GM18505 (cell line): ENCODE measurements around the gene IL1RAPL2.

Experiments
- ATAC-seq: cut with Tn5 transposase; IDR thresholded peaks from one replicate; pipeline ENCODE4 v1.9.1; 2021; ENCODE audit not compliant: unreplicated experiment
- POLR2A ChIP-seq: IDR thresholded peaks from 4 replicates; pipeline ENCODE4 v1.6.1; 2011; ENCODE audit warnings: borderline replicate concordance; ENCODE audit not compliant: insufficient read depth, insufficient read length; ENCODE audit errors: extremely low read depth

The IL1RAPL2 gene

DNA sequence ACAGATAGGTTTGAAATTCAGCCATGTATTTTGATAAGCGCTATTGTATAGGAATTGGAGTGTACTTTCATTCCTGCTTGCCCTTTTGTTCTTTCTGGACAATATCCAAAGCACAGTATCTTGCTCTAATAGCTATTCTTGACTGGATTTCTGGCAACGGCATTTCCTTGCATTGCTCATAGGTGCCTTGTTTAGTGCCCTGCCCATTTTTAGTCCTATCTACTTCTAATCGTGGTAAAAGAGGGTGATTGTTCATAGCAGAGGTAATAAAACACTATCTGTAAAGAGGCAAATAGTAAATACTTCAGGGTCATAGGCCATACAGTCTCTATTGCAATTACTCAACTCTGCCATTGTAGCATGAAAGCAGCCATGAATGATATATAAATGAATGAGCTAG is 155.9 kb downstream of the IL1RAPL2 start:
- no peak for ATAC-seq

GRCh38 chrX:104728456-104728855 is 162.5 kb downstream of the IL1RAPL2 start:
- ATAC-seq = no peak
- no peak for TF ChIP-seq POLR2A

More for the DNA sequence above, 155.9 kb downstream of the IL1RAPL2 start:
- TF ChIP-seq POLR2A = no peak

GRCh38 chrX:104742355-104742754 is 176.4 kb downstream of the IL1RAPL2 start:
- ATAC-seq = no peak
- no peak for TF ChIP-seq POLR2A

GRCh38 chrX:104745152-104745551 is 179.2 kb downstream of the IL1RAPL2 start:
- TF ChIP-seq POLR2A = no peak
- ATAC-seq = no peak

- no peak for ATAC-seq
- no peak for TF ChIP-seq POLR2A
These were observed 184.1 kb downstream of the IL1RAPL2 start for GRCh38 chrX:104749951-104750610.

- TF ChIP-seq POLR2A = no peak
- ATAC-seq = no peak
These were observed 196.6 kb downstream of the IL1RAPL2 start for GRCh38 chrX:104762641-104763040.

GRCh38 chrX:104789784-104790183 is 223.8 kb downstream of the IL1RAPL2 start:
- no peak for ATAC-seq
- TF ChIP-seq POLR2A = no peak

DNA sequence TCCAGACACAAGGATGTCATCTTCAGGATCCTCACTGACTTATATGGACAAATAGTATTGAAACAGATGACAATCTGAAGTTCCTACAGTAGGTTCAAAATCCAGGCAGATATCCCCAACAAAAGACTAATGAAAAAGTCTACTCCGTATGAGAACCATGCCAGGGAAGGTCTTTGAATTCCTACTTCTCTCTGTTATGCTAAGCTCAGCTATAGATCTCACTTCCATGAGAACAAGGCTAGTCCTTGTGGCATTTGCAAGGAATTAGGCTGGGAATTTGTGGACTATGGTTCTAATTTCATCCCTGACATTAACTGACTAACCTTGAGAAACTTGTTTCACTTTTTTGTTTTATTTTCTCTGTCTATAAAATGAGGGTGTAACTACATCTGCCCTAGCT is 229.8 kb downstream of the IL1RAPL2 start:
- no peak for ATAC-seq
- no peak for TF ChIP-seq POLR2A

GRCh38 chrX:104803219-104803618 is 237.2 kb downstream of the IL1RAPL2 start:
- no peak for TF ChIP-seq POLR2A
- no peak for ATAC-seq

DNA sequence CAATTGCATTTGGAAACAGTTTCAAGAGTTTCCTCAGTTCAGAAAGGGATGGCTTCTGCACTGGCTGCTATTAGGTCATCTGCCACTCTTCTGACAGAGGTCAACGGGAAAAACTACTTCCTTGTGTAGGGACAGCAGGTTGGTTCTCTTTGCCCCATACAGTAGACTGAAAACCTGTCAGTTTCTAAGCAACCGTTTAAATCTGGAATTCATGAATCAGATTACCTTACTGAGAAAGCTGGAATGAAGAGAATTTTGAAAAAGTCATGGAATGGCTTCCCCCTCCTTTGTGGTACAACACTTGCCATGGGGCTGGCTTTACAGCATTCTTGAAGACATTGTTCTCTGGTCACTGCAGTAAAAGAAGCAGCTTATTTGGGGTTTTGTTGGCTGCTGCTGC is 240.3 kb downstream of the IL1RAPL2 start:
- ATAC-seq = no peak
- no peak for TF ChIP-seq POLR2A

DNA sequence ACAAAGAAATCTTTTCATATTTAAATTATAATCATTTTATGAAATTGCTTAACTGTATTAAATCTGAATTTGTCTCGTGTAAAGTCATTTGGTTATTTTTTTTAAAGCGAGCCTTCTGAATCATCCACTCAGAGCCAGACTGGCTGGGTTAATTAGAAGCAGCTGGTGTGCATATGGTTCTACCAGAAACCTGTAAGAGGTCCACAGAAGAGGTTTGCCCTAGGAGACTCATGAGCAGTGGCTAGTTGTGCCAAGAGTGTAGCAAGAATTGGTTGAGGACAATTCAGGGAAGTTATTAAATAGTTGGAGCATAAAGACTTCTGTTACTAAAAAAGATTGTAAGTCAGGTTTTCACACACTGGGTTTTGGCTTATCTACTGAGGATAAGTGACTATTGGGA is 267.4 kb downstream of the IL1RAPL2 start:
- no peak for TF ChIP-seq POLR2A
- no peak for ATAC-seq

DNA sequence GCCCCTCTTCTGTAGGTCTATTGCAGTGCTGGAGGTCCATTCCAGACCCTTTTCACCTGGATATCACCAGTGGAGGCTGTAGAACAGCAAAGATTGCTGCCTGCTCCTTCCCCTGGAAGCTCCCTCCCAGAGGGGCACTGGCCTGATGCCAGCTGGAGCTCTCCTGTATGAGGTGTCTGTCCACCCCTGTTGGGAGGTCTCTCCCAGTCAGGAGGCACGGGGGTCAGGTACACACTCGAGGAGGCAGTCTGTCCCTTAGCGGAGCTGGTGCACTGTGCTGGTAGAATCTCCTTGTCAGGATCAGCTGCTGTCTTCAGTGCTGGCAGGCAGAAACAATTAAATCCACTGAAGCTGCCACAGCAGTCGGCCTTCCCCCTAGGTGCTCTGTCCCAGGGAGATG is 276.6 kb downstream of the IL1RAPL2 start:
- no peak for ATAC-seq
- TF ChIP-seq POLR2A = no peak

DNA sequence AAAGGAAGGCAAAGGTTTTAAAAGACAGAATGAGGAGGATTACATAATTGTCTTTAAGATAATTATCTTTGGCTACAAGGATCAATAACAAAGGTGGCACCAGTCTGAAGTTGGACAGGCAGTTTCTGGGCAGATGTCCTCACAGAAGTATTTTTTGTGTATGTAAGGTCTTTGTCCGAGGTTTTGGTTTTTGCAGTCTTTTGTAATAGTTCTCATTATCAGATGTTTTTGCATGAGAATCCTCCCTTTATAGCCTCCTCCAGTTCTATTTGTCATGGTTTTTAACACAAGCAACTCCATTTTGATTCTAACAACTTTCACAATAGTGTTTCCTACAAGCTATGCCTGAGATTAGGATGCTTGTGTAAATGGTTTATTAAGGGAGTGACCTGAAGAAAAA is 286.2 kb downstream of the IL1RAPL2 start:
- no peak for TF ChIP-seq POLR2A
- no peak for ATAC-seq

DNA sequence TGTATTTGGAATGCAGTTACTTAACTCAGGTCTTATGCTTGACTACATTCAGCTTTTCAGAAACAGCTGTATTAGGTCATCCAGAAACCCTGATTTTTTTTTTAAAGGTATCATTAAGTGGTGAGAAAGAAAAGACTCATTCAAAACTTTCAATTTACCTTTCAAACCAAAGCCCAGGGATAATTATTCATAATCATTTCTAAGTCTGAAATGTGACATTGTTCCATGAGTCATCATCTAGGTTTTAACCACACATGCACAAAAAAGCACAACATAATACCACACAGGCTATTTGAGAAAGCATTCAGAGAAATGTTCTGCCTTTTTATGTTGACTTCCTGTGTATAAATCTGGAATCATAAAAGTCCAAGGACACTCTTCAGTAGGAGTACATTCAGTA is 288.2 kb downstream of the IL1RAPL2 start:
- no peak for TF ChIP-seq POLR2A
- ATAC-seq = no peak
